MM.1S (cell line): ENCODE results near the gene ATG4D.
A peak's percentile ranks its signal among the peaks of the same experiment; 100 is the strongest.

Experiments
- DNase-seq: peaks from one replicate; pipeline ENCODE4 v3.0.0-alpha.2; 2015
- H2AFZ ChIP-seq: fragments of 300-600 bp; sonication (generic); 2 replicates; pipeline ENCODE4 v1.6.0; 2016; ENCODE audit warnings: antibody characterized with exemption, low read length
- H3F3A ChIP-seq: fragments of 300-600 bp; sonication (generic); 2 replicates; pipeline ENCODE4 v1.6.1; 2016; ENCODE audit warnings: mild to moderate bottlenecking, antibody characterized with exemption, low read length, moderate library complexity, mixed read lengths; ENCODE audit not compliant: insufficient read depth
- H3K27ac ChIP-seq: fragments of 300-600 bp; sonication (generic); 2 replicates; pipeline ENCODE4 v1.5.1; 2016; ENCODE audit warnings: mild to moderate bottlenecking, low read length
- H3K27me3 ChIP-seq: fragments of 300-600 bp; sonication (generic); replicated peaks from 2 replicates; pipeline ENCODE4 v1.6.0; 2016; ENCODE audit warnings: low read length; ENCODE audit not compliant: insufficient read depth
- H3K36me3 ChIP-seq: fragments of 300-600 bp; sonication (generic); replicated peaks from 2 replicates; pipeline ENCODE4 v1.6.1; 2016; ENCODE audit warnings: mild to moderate bottlenecking, low read length, mixed read lengths; ENCODE audit not compliant: insufficient read depth
- H3K4me1 ChIP-seq: fragments of 300-600 bp; sonication (generic); 2 replicates; pipeline ENCODE4 v1.6.1; 2016; ENCODE audit warnings: low read length, mixed read lengths
- H3K4me2 ChIP-seq: fragments of 300-600 bp; sonication (generic); 2 replicates; pipeline ENCODE4 v1.6.0; 2016; ENCODE audit warnings: low read depth, low read length
- H3K4me3 ChIP-seq: fragments of 300-600 bp; sonication (generic); 2 replicates; pipeline ENCODE4 v1.5.1; 2016; ENCODE audit warnings: low read length, mixed read lengths
- H3K79me2 ChIP-seq: fragments of 300-600 bp; sonication (generic); 2 replicates; pipeline ENCODE4 v1.6.1; 2016; ENCODE audit warnings: mixed run types, low read length, mixed read lengths
- H3K9ac ChIP-seq: fragments of 300-600 bp; sonication (generic); 2 replicates; pipeline ENCODE4 v1.6.1; 2016; ENCODE audit warnings: low read length, mixed read lengths
- H3K9me2 ChIP-seq: fragments of 300-600 bp; sonication (generic); replicated peaks from 2 replicates; pipeline ENCODE4 v1.6.1; 2016; ENCODE audit warnings: mild to moderate bottlenecking, low read length, mixed read lengths; ENCODE audit not compliant: insufficient read depth
- H3K9me3 ChIP-seq: fragments of 300-600 bp; sonication (generic); replicated peaks from 2 replicates; pipeline ENCODE4 v1.6.1; 2016; ENCODE audit warnings: mild to moderate bottlenecking, low read length, mixed read lengths; ENCODE audit not compliant: insufficient read depth
- H4K20me1 ChIP-seq: fragments of 300-600 bp; sonication (generic); 2 replicates; pipeline ENCODE4 v1.6.1; 2016; ENCODE audit warnings: mild to moderate bottlenecking, low read length, moderate library complexity, mixed read lengths; ENCODE audit not compliant: insufficient read depth
- EZH2 ChIP-seq: fragments of 300-600 bp; sonication (generic); optimal IDR thresholded peaks from 2 replicates; pipeline ENCODE3; 2017; ENCODE audit warnings: low read depth, mild to moderate bottlenecking, antibody characterized with exemption, low read length, mixed read lengths
- EZH2phosphoT487 ChIP-seq: fragments of 300-600 bp; sonication (generic); IDR thresholded peaks from 2 replicates; pipeline ENCODE4 v1.6.1; 2018; ENCODE audit warnings: antibody characterized with exemption, low read length
- TF ChIP-seq, protein P1 (sequence below): fragments of 300-600 bp; sonication (generic); IDR thresholded peaks from 2 replicates; pipeline ENCODE4 v1.5.1; 2016; ENCODE audit warnings: antibody characterized with exemption, low read length, mixed read lengths

Gene ATG4D

DNA sequence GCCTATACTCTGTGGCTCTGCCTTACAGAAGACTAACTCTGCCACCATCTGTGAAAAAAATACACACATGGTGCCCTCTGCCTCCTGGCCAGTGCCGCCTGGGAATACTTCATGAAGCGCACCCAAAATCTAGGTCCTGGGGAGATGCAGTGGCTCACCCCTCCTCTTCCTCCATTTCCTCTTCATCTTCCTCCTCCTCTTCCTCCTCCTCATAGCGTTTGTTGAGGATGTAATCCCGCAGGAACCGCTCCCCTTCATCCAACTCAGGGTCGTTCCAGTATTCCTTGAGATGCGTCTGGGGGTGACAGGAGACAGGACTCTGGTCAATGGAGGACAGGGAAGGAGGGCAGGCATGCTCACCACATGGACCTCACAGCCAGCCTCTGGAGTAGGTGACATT is 16.4 kb downstream of the ATG4D start:
- Histone ChIP-seq H3F3A (0 out of 2 replicates have a peak, but pooled peaks cover 3% of the 10 kb centered on the region), H3K9me3 (no peaks in the 10 kb centered on the region), H3K9ac (no peak overlapping the region), H3K79me2 (peaks cover 17% of the 10 kb centered on the region), H3K9me2 (no peaks in the 10 kb centered on the region), H3K36me3 (peaks cover 8% of the 10 kb centered on the region; the same call in 1 of the 2 replicates), H3K27ac (no peak overlapping the region), H3K27me3 (no peaks in the 10 kb centered on the region), H3K4me2 (no peak overlapping the region), H4K20me1 (no peaks in the 10 kb centered on the region), H3K4me1 (peaks cover 7% of the 10 kb centered on the region; the same call in 1 of the 2 replicates), H3K4me3 (no peak overlapping the region), H2AFZ (no peak overlapping the region)
- no peak for DNase-seq
- no peak for TF ChIP-seq EZH2phosphoT487
- TF ChIP-seq, protein P1, sequence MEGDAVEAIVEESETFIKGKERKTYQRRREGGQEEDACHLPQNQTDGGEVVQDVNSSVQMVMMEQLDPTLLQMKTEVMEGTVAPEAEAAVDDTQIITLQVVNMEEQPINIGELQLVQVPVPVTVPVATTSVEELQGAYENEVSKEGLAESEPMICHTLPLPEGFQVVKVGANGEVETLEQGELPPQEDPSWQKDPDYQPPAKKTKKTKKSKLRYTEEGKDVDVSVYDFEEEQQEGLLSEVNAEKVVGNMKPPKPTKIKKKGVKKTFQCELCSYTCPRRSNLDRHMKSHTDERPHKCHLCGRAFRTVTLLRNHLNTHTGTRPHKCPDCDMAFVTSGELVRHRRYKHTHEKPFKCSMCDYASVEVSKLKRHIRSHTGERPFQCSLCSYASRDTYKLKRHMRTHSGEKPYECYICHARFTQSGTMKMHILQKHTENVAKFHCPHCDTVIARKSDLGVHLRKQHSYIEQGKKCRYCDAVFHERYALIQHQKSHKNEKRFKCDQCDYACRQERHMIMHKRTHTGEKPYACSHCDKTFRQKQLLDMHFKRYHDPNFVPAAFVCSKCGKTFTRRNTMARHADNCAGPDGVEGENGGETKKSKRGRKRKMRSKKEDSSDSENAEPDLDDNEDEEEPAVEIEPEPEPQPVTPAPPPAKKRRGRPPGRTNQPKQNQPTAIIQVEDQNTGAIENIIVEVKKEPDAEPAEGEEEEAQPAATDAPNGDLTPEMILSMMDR = no peak

DNA sequence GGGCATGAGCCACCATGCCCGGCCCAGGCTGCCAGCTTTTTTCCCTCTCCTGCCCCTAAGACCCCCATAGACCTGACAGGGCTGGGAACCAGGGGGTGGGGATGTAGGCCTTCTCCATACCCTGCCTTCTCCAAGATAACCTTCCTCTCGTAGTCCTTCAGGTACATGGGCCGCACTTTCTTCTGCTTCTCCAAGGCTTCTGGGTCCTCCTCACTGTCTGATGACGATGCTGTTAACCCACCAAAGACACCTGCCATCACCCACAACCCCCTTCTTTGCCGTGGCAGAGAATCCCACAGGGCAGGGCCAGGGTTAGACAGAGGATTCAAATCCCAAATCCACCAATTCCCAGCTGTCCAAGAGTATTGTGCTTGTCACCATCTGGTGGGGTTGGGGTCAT is 18.9 kb downstream of the ATG4D start:
- Histone ChIP-seq H3K27ac (no peak overlapping the region), H3K27me3 (no peaks in the 10 kb centered on the region), H3K4me3 (no peak overlapping the region), H2AFZ (no peak overlapping the region), H3F3A (peaks cover 11% of the 10 kb centered on the region), H3K36me3 (peaks cover 8% of the 10 kb centered on the region; the same call in 1 of the 2 replicates), H3K9ac (no peak overlapping the region), H3K4me1 (peaks cover 23% of the 10 kb centered on the region), H4K20me1 (0 out of 2 replicates have a peak, but pooled peaks cover 5% of the 10 kb centered on the region), H3K9me2 (no peaks in the 10 kb centered on the region), H3K4me2 (no peak overlapping the region), H3K9me3 (no peaks in the 10 kb centered on the region), H3K79me2 (peaks cover 22% of the 10 kb centered on the region)
- TF ChIP-seq, protein P1 = no peak
- no peak for TF ChIP-seq EZH2
- TF ChIP-seq EZH2phosphoT487 = no peak
- no peak for DNase-seq

DNA sequence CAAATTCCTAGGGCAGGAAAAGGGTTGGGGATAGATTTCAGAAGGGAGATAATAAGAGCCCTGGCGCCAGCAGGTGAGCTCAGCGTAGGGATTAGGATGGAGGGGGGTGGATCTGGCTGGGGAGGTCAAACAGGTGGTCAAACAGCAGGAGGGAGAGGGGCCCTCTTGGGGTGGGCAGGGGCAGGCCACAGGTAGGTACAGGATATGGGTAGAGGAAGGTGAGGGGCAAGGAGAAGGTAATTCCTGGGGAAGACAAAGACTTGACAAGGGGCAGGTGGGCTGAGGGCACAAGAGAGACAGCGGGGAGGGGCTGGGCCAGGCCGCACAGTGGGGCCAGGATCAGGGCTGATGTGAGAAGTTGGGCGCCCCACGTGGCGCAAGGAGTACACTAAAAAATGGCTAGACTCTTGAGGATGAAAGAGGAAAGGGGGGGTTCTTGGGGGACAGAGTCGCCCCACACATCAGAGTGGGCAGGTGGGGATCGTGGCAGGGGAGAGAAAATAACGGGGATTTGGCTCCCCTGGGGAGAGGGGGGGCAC is 21.4 kb downstream of the ATG4D start:
- peak; percentile 69 for DNase-seq
- peak overlapping the region; percentile 84 for H2AFZ ChIP-seq

More for the DNA sequence above, 21.4 kb downstream of the ATG4D start:
- peak overlapping the region; percentile 67; the same call in 1 of the 2 replicates for H3K27ac ChIP-seq
- peaks cover 20% of the 10 kb centered on the region for H3F3A ChIP-seq
- no peaks in the 10 kb centered on the region for H3K27me3 ChIP-seq
- H3K4me2 ChIP-seq = peak overlapping the region; percentile 93
- 0 out of 2 replicates have a peak, but pooled peaks cover 5% of the 10 kb centered on the region for H4K20me1 ChIP-seq
- peak overlapping the region; percentile 95 for H3K4me3 ChIP-seq
- peak overlapping the region; percentile 92 for H3K9ac ChIP-seq
- no peaks in the 10 kb centered on the region for H3K9me3 ChIP-seq
- H3K79me2 ChIP-seq = peaks cover 28% of the 10 kb centered on the region
- H3K9me2 ChIP-seq = no peaks in the 10 kb centered on the region
- peaks cover 27% of the 10 kb centered on the region for H3K4me1 ChIP-seq
- 0 out of 2 replicates have a peak, but pooled peaks cover under 1% of the 10 kb centered on the region for H3K36me3 ChIP-seq
- TF ChIP-seq, protein P1 = peak; percentile 56
- TF ChIP-seq EZH2phosphoT487 = no peak
